IPS DF 4.7 (cell line): Measurements from ENCODE around the gene NR1I2.

ENCODE experiments used
- DNase-seq: peaks from one replicate; pipeline ENCODE4 v3.0.0-alpha.2; 2013; ENCODE audit warnings: low spot score; ENCODE audit errors: extremely low read depth

The NR1I2 gene

GRCh38 chr3:119818937-119819336, 37.0 kb downstream of the NR1I2 start:
- DNase-seq = no peak

- no peak for DNase-seq
Observed at GRCh38 chr3:119819806-119820205, 37.9 kb downstream of the NR1I2 start.

- DNase-seq = no peak
Observed at GRCh38 chr3:119825820-119826219, 43.9 kb downstream of the NR1I2 start.

- DNase-seq = no peak
Observed at GRCh38 chr3:119826711-119827608, 45.1 kb downstream of the NR1I2 start.

- DNase-seq = no peak
Observed at GRCh38 chr3:119829420-119829819, 47.5 kb downstream of the NR1I2 start.

GRCh38 chr3:119831022-119831421, 49.1 kb downstream of the NR1I2 start:
- DNase-seq = no peak

- no peak for DNase-seq
Observed at GRCh38 chr3:119831941-119832371, 50.1 kb downstream of the NR1I2 start.

- DNase-seq = no peak
Observed at GRCh38 chr3:119834754-119835370, 53.0 kb downstream of the NR1I2 start.

GRCh38 chr3:119835556-119835955, 53.7 kb downstream of the NR1I2 start:
- DNase-seq = no peak

- DNase-seq = no peak
Observed at GRCh38 chr3:119841808-119842471, 60.0 kb downstream of the NR1I2 start.

- no peak for DNase-seq
Observed at GRCh38 chr3:119849126-119849525, 67.2 kb downstream of the NR1I2 start.

GRCh38 chr3:119856695-119857094, 74.8 kb downstream of the NR1I2 start:
- no peak for DNase-seq

GRCh38 chr3:119858957-119859356, 77.1 kb downstream of the NR1I2 start:
- no peak for DNase-seq

GRCh38 chr3:119859728-119860127, 77.8 kb downstream of the NR1I2 start:
- no peak for DNase-seq

- DNase-seq = no peak
Observed at GRCh38 chr3:119861681-119862080, 79.8 kb downstream of the NR1I2 start.

GRCh38 chr3:119862616-119863015, 80.7 kb downstream of the NR1I2 start:
- no peak for DNase-seq

- no peak for DNase-seq
Observed at GRCh38 chr3:119864476-119864875, 82.6 kb downstream of the NR1I2 start.
